Ecto neural progenitor cell (in vitro differentiated cells): Measurements from ENCODE around the gene HTR3D.
"Not testable (repeated sequence)": the region's sequence is repeated elsewhere in the genome, so short reads cannot be mapped to it uniquely, and the experiment has no call there.

Source experiments
- DNase-seq: peaks from one replicate; pipeline ENCODE4 v3.0.0-alpha.2; 2018; ENCODE audit warnings: low spot score

Gene HTR3D

DNA sequence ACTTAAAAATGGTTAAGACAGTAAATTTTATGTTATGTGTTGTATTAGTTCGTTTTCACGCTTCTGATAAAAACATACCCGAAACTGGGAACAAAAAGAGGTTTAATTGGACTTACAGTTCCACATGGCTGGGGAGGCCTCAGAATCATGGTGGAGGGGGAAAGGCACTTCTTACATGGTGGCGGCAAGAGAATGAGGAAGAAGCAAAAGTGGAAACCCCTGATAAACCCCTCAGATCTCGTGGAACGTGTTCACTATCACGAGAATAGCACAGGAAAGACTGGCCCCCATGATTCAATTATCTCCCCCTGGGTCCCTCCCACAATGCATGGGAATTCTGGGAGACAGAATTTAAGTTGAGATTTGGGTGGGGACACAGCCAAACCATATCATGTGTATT, 39.6 kb downstream of the HTR3D start:
- DNase-seq = not testable (repeated sequence)

DNA sequence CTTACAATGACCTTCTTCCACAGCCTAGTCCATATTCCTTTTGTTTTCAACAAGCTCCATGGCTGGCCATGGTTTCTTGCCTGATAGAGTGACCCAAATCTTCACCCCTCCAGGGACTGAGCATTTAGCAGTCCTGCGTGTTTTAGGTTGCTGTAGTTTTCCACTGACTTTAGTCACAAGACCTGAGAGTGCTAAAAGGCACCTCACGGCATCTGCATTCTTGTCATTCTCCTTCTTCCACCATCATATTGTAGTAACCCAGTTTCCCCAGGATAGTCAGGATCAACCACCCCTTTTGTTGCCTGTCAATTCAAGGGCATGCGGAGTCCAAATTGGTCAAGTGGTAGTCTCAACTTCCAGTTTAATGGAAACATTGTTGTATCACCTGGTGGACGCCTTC, 42.1 kb downstream of the HTR3D start:
- no peak for DNase-seq

DNA sequence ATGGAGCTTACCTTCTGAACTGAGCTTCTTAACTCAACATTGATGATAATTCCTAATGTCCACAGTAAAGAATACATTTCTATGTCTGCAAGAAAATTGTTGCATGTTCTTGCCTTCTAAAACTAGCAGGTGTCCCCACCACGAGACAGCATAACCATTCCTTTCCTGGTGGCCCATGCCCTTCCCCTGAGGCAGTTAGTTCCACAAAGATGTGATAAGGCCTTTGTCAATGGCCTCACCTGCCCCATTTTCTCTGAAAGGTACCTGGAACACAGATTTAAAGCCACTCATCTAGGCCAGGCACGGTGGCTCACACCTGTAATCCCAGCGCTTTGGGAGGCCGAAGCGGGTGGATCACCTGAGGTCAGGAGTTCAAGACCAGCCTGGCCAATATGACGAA, 44.4 kb downstream of the HTR3D start:
- no peak for DNase-seq

DNA sequence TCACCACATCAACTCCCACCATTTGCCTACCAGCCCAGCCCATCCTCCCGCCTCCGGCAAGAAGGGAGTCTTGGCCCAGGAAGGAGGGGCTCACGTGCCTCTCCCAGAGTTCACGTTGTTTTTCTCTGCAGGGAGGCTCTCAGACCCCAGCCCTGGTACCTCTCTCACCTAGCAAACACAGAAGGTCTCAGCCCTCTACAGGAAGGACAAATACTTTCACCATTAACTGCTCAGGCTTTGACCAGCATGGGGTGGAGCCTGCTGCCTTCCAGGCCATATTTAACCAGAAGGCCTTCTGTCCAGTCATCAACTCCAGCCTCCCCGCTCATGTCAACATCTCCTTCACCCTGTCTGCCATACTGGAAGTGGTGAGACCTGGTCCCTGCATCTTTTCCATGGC, 46.3 kb downstream of the HTR3D start:
- no peak for DNase-seq

DNA sequence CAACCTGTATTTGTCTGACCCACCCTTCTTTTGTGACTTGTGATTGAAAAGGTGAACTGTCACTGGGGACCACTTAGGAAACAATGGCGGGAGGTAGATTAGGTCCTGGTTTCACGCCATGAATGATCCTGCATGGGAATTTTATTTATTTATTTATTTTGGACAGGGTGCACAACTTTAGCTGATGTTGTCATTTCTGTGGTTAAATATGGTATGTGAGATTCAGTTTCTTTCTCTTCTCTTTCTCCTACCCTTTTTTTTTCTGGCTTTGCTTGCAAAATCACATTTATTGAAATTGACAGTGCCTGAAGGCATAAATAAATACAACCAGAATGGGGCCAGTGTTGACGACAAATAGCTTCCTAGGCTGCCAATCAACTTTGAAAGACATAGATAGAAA, 47.3 kb downstream of the HTR3D start:
- no peak for DNase-seq

DNA sequence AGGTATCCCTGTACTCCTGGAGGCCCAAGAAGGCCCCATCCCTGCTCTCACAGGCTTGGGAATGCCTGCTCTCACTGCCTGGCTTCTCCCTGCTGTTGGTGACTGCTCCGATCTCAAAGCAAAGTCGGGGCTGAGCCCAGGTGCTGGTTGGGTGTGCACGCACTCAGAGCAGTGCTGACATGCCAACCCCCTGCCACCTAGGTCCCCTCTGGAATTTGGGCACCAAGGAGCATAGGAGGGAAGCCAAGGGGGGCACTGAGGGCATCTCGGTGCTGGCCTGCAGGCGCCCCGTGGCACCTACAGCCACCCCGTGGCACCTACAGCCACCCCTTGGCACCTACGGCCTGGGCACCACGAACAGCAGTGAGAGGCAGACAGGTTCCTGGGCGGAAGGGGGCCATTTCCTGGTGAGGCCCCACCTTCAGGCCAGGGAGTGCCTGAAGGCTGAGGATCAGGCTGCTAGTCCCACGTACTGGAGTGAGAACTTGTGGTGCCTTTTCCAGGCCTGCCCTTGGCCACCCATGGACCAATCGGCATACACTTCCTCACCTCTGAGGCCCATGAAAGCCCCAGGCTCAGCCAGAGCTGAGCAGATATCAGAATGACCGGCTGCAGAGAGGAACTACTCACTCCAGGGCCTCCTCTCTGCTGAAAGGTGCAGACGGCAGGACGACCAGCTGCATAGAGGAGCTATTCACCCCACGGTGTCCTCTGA, 49.7 kb downstream of the HTR3D start:
- DNase-seq = no peak

DNA sequence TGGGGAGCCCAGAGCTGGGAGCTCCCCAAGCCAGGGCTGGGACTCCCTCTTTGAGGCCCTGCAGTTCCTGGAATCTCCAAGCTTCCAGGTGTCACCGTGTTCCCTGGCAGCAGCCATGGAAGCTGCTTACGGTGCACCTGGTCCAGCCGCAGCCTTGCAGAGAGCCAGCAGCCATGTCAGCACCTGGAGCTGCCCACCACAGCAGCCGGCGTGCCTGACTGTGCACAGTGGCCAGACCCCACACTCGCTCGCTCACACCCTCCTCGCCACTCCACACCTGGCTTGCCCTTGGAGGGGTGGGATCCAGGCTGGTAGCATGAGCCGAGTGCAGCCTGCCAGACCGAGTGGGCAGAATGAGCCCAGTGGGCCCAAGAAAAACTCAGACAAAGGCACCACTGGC, 50.5 kb downstream of the HTR3D start:
- no peak for DNase-seq

DNA sequence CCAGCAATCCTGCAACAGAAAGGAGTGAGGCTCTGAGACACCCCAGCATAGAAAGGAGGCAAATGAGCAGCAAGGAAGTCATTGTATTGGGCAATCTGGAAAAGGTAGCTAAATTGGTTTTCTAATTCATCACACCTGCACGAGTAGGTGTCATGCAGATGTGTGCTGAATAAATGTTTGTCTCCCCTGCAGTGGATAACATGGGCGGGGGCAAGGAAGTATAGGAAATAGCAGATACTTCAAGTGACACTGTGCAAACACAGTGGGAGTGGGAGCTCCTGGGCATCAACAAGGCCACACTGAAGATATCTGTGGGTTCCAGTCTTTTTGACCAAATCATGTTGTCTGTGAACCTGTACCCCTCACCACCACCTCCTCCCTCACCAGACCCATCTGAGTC, 50.9 kb downstream of the HTR3D start:
- DNase-seq = no peak

DNA sequence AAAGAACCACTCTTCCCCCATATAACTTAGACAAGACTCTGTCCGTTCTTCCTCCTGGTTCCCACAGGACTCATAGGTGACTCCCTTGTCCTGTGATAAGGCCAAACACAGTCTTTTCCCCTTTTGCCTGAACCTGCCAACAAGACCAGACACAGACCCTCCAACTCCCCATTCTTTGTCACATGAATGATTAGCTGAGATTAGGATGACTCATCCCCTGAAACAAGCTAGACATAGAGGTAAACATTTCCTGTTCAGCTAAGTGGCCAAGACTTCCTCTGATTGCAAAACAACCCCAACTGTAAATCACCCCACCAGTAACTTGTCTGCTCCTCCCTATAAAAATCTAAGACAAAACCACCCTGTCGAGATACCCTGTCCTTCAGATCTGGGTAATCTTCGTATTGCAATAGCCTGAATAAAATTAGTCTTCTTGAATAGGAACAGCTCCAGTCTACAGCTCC, 53.9 kb downstream of the HTR3D start:
- no peak for DNase-seq
